Panc1 (cell line): ENCODE data around the gene ZNF479. TPM values are rescaled to one million over a fixed set of nuclear protein-coding genes. Genes with fewer than 3 reads are reported as not detected.
"Not testable (repeated sequence)": the region's sequence is repeated elsewhere in the genome, so short reads cannot be mapped to it uniquely, and the experiment has no call there.

Source experiments
- ATAC-seq: fragments of 200-7000 bp; cut with Tn5 transposase; 2 replicates; pipeline ENCODE4 v1.9.1; 2020; ENCODE audit warnings: mild to moderate bottlenecking, moderate library complexity
- Bru-seq: library from RNA; stranded (reverse); fragments of 400-500 nt; gene quantifications from one replicate; lab custom pipeline; 2021; lab: Mats Ljungman, UMichigan
- BruChase-seq, 2 experiments: library from RNA; stranded (reverse); fragments of 400-500 nt; gene quantifications; one replicate each; lab custom pipeline; 2021; lab: Mats Ljungman, UMichigan
- BruUV-seq: library from RNA; stranded (reverse); fragments of 400-500 nt; replicated peaks from 2 replicates; lab custom pipeline; 2021; lab: Mats Ljungman, UMichigan
- CTCF ChIA-PET: fragments of 300-600 bp; sonication (Branson Sonifier 250); formaldehyde crosslinking; loops from one replicate; lab custom pipeline; 2022; ENCODE audit warnings: antibody characterized with exemption; lab: Charles Lee
- POLR2A ChIA-PET: fragments of 300-600 bp; sonication (Branson Sonifier 250); formaldehyde crosslinking; loops from one replicate; lab custom pipeline; 2022; ENCODE audit warnings: antibody characterized with exemption; lab: Charles Lee
- DNase-seq: peaks from one replicate; pipeline ENCODE4 v3.0.0-alpha.2; 2010; ENCODE audit warnings: low read depth, low spot score
- H3K27ac ChIP-seq: 2 replicates; pipeline ENCODE4 v1.5.1; 2011; ENCODE audit warnings: mild to moderate bottlenecking, low read length, inconsistent platforms
- H3K27me3 ChIP-seq: fragments of 200-500 bp; sonication (Bioruptor generic); 2 replicates; pipeline ENCODE4 v1.6.0; 2014; ENCODE audit warnings: low read length, inconsistent platforms; ENCODE audit not compliant: control insufficient read depth, insufficient read depth
- H3K36me3 ChIP-seq: fragments of 200-500 bp; sonication (Bioruptor generic); 2 replicates; pipeline ENCODE4 v1.5.1; 2014; ENCODE audit warnings: inconsistent platforms, mild to moderate bottlenecking, low read length, moderate library complexity; ENCODE audit not compliant: control insufficient read depth, insufficient read depth
- H3K4me1 ChIP-seq: 2 replicates; pipeline ENCODE4 v1.5.1; 2011; ENCODE audit warnings: inconsistent platforms, mild to moderate bottlenecking, low read length, moderate library complexity; ENCODE audit not compliant: control insufficient read depth, insufficient read depth
- H3K4me3 ChIP-seq, 2 experiments: 2 replicates each; pipeline ENCODE4 v1.5.1; 2011 to 2012; ENCODE audit warnings: low read depth in 2 of 2, low read length in 2 of 2, mild to moderate bottlenecking in 2 of 2, inconsistent platforms in 1 of 2, moderate library complexity in 1 of 2
- H3K9me3 ChIP-seq: fragments of 200-500 bp; sonication (Bioruptor generic); 2 replicates; pipeline ENCODE4 v1.5.1; 2014; ENCODE audit warnings: low read depth, mild to moderate bottlenecking, inconsistent platforms, low read length, moderate library complexity; ENCODE audit not compliant: control insufficient read depth, insufficient read depth
- CTCF ChIP-seq: fragments of 450-650 bp; IDR thresholded peaks from 2 replicates; pipeline ENCODE4 v1.5.1; 2017; ENCODE audit warnings: mild to moderate bottlenecking
- REST ChIP-seq, 2 experiments: IDR thresholded peaks; 2 replicates each; pipeline ENCODE4 v1.6.1; 2011 to 2012; ENCODE audit warnings: low read depth in 2 of 2, control low read depth in 1 of 2, low read length in 1 of 2, mild to moderate bottlenecking in 1 of 2, moderate library complexity in 1 of 2; ENCODE audit not compliant: insufficient read depth in 1 of 2
- SIN3A ChIP-seq: IDR thresholded peaks from 2 replicates; pipeline ENCODE4 v1.6.1; 2012; ENCODE audit warnings: low read depth, mild to moderate bottlenecking, low read length, moderate library complexity, borderline replicate concordance; ENCODE audit not compliant: insufficient read depth
- TCF7L2 ChIP-seq: IDR thresholded peaks from 2 replicates; pipeline ENCODE4 v1.6.1; 2011; ENCODE audit warnings: mild to moderate bottlenecking, low read depth, low read length, inconsistent platforms
- in situ Hi-C: cut with HindIII; loops from 2 replicates; pipeline ENCODE4 v1.10.0; 2016; ENCODE audit warnings: low sequenced_read_pairs, low pct_unique_long_range_greater_than_20kb
- intact Hi-C: fragments of 100-400 bp; cut with micrococcal nuclease; formaldehyde crosslinking; loops from one replicate; pipeline ENCODE4 v1.10.0; 2022; ENCODE audit not compliant: unreplicated experiment
- long read RNA-seq: library from polyadenylated mRNA; unstranded; transcript quantifications from one replicate; pipeline ENCODE4 v2.0.0, GENCODE V29; 2021; ENCODE audit not compliant: unreplicated experiment
- polyA plus RNA-seq: library from polyadenylated mRNA; unstranded; fragments of >200 nt; gene quantifications from one replicate; pipeline ENCODE4 v1.2.1, GENCODE V29; 2012; ENCODE audit warnings: missing spikeins; ENCODE audit not compliant: insufficient read length
- total RNA-seq: library from RNA; stranded (reverse); gene quantifications from one replicate; pipeline ENCODE4 v1.2.1, GENCODE V29; 2021; ENCODE audit not compliant: unreplicated experiment

Gene ZNF479
- total RNA-seq (not detected), Bru-seq, nascent RNA (not detected), BruChase-seq, experiment 1, labeled RNA remaining after a 2-hour chase (not detected), BruChase-seq, experiment 2, labeled RNA remaining after a 6-hour chase (not detected)
- not detected for polyA plus RNA-seq
- long read RNA-seq, result 0 reads

- H3K27me3 ChIP-seq, H3K9me3 ChIP-seq, BruUV-seq, ATAC-seq, H3K4me1 ChIP-seq, CTCF ChIA-PET, H3K36me3 ChIP-seq, intact Hi-C loops, H3K27ac ChIP-seq, DNase-seq, in situ Hi-C loops, H3K4me3 ChIP-seq, POLR2A ChIA-PET: not testable (repeated sequence)
Observed at GRCh38 chr7:57132336-57132735, at the start of gene ZNF479. Gene ZNF479 (minus strand): TSS chr7:57132436. CDS start chr7:57132324, 112 bp downstream.

- intact Hi-C loops (no loop called here), in situ Hi-C loops (no loop called here)
- DNase-seq, result no peak
- H3K36me3 ChIP-seq, result no peaks in the 10 kb centered on the region
- no peak for ATAC-seq
- POLR2A ChIA-PET, result no interaction called here
- BruUV-seq, result no TSS peak
- H3K27me3 ChIP-seq, result no peaks in the 10 kb centered on the region
- TF ChIP-seq CTCF, result no peak
- TF ChIP-seq TCF7L2, result no peak
- no peak for TF ChIP-seq REST (IDR thresholded peaks at IDR 0.05; ENCODE audit: insufficient read depth in 1 of 2, low read depth in 2 of 2, low read length in 1 of 2)
- H3K4me3 ChIP-seq, result no peak overlapping the region
- no peaks in the 10 kb centered on the region for H3K9me3 ChIP-seq
- no peak overlapping the region for H3K27ac ChIP-seq
- no peaks in the 10 kb centered on the region for H3K4me1 ChIP-seq
- CTCF ChIA-PET, result no interaction called here
Observed at GRCh38 chr7:57182031-57182430, 49.8 kb upstream of the ZNF479 start.

GRCh38 chr7:57181281-57181680 is 49.0 kb upstream of the ZNF479 start:
- no peak for DNase-seq
- BruUV-seq, result no TSS peak
- no peaks in the 10 kb centered on the region for H3K27me3 ChIP-seq
- in situ Hi-C loops, result no loop called here
- no peaks in the 10 kb centered on the region for H3K36me3 ChIP-seq
- H3K4me1 ChIP-seq, result no peaks in the 10 kb centered on the region
- H3K27ac ChIP-seq, result no peak overlapping the region
- ATAC-seq, result no peak
- intact Hi-C loops, result no loop called here
- no peak overlapping the region for H3K4me3 ChIP-seq
- POLR2A ChIA-PET, result no interaction called here
- no peaks in the 10 kb centered on the region for H3K9me3 ChIP-seq
- no peak for TF ChIP-seq CTCF
- no peak for TF ChIP-seq SIN3A
- no peak for TF ChIP-seq REST (IDR thresholded peaks at IDR 0.05; ENCODE audit: insufficient read depth in 1 of 2, low read depth in 2 of 2, low read length in 1 of 2)
- TF ChIP-seq TCF7L2, result no peak
- CTCF ChIA-PET, result no interaction called here
